ENCODE data around the gene ZNF488.

ZNF488 gene

DNA sequence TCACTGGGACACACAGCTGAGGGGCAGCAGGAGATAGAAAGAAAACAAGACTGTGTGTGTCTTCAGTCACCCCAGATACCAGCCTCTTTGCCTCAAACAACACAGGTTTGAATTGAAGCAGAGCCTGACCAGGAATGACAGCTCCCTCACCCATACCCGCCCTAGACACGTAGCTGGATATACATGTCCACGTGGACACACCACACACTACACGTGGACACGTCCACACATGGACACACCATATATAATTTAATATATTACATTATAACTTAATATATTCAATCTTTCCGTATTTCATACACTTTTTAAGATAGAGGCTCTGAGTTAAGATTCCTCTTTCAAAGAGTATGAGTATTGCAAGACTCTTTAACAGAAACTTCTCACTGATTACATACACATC lies 50.6 kb downstream of the ZNF488 start:
- no peak for DNase-seq (ENCODE audit: low read depth in 1 of 2, low spot score in 1 of 2)
- Histone ChIP-seq H3K27ac (replicated peaks) (no peak overlapping the region), H3K27me3 (ENCODE audit: insufficient read depth, poor library complexity, severe bottlenecking) (peaks cover 4% of the 10 kb centered on the region), H3K4me3 (replicated peaks; ENCODE audit: insufficient read depth, low read length) (no peak overlapping the region)
- TF ChIP-seq SPI1 (IDR thresholded peaks at IDR 0.05; ENCODE audit: borderline replicate concordance, low read depth), result no peak
- no peak for TF ChIP-seq GABPA (IDR thresholded peaks at IDR 0.05; ENCODE audit: low read depth)
- no peak for TF ChIP-seq REST (IDR thresholded peaks at IDR 0.05; ENCODE audit: insufficient replicate concordance, low read depth)
- TF ChIP-seq POLR2AphosphoS5 (IDR thresholded peaks at IDR 0.05; ENCODE audit: low read depth), result no peak
- no peak for TF ChIP-seq CTCF (IDR thresholded peaks at IDR 0.05; ENCODE audit: insufficient read depth, low read length)

DNA sequence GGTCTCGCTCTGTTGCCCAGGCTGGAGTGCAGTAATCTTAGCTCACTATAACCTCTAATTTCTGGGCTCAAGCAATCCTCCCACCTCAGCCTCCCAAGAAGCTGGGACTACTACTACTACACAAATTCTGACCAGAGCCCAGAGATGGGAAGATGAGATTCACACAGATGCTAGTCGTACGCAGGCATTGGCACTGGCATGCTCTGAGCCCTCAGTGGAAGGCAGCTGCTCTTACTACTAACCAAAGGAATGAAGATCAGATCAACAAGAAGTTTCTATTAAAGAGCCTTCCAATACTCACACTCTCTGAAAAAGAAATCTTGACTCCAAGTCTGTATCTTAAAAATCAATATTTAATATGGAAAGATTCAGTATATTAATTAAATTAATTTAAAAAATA lies 51.1 kb downstream of the ZNF488 start:
- TF ChIP-seq POLR2AphosphoS5 (IDR thresholded peaks at IDR 0.05; ENCODE audit: low read depth) (no peak), CTCF (IDR thresholded peaks at IDR 0.05; ENCODE audit: insufficient read depth, low read length) (no peak), SPI1 (IDR thresholded peaks at IDR 0.05; ENCODE audit: borderline replicate concordance, low read depth) (no peak), GABPA (IDR thresholded peaks at IDR 0.05; ENCODE audit: low read depth) (no peak), REST (IDR thresholded peaks at IDR 0.05; ENCODE audit: insufficient replicate concordance, low read depth) (no peak)
- no peak overlapping the region for H3K4me3 ChIP-seq (replicated peaks; ENCODE audit: insufficient read depth, low read length)
- DNase-seq (ENCODE audit: low read depth in 1 of 2, low spot score in 1 of 2), result no peak
- H3K27me3 ChIP-seq (ENCODE audit: insufficient read depth, poor library complexity, severe bottlenecking), result peaks cover 4% of the 10 kb centered on the region
- no peak overlapping the region for H3K27ac ChIP-seq (replicated peaks)

- H3K4me3 ChIP-seq (replicated peaks; ENCODE audit: insufficient read depth, low read length), result no peak overlapping the region
- DNase-seq (ENCODE audit: low read depth in 1 of 2, low spot score in 1 of 2), result no peak
- no peak overlapping the region for H3K27ac ChIP-seq (replicated peaks)
- no peak for TF ChIP-seq REST (IDR thresholded peaks at IDR 0.05; ENCODE audit: insufficient replicate concordance, low read depth)
- TF ChIP-seq SPI1 (IDR thresholded peaks at IDR 0.05; ENCODE audit: borderline replicate concordance, low read depth), result no peak
- TF ChIP-seq POLR2AphosphoS5 (IDR thresholded peaks at IDR 0.05; ENCODE audit: low read depth), result no peak
- TF ChIP-seq GABPA (IDR thresholded peaks at IDR 0.05; ENCODE audit: low read depth), result no peak
- no peak for TF ChIP-seq CTCF (IDR thresholded peaks at IDR 0.05; ENCODE audit: insufficient read depth, low read length)
- peaks cover 4% of the 10 kb centered on the region for H3K27me3 ChIP-seq (ENCODE audit: insufficient read depth, poor library complexity, severe bottlenecking)
Measured at GRCh38 chr10:47332371-47332770, 51.7 kb downstream of the ZNF488 start.
